Measurements from ENCODE around the gene ADGB.

DNA sequence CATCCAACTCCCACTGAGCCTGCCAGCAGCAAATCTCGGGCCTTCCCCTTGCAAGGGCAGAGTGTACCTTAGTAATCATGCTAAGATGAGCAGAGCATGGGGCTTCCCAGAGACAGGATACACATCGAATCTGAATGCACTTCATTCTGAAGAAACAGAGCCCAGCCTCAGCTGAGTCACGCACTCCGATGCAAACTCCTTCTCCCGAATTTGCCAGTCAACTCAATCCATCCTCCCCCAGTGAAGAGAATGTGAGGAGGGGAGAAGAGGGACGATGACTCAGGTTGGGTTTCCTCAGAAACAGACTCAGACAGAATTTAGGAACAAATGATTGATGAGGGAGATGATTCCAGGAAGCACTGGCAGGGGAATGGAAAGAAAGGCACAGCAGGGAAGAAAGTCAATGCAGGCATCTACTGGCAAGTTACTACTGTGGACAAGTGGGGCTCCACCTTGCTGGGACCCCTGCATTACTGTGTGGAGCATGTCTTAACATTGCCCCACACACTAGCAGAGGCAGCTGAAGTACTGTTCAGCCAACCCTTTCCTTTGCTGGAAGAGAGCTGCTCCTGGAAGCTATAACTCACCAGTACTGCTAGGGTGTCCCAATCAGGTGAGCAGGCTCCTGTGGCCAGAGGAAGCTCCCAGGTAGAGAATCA, 251.6 kb downstream of the ADGB start:
- TF ChIP-seq EZH2 (optimal IDR thresholded peaks at IDR 0.05; ENCODE audit: low read depth, low read length): no peak
- TF ChIP-seq, protein P1, sequence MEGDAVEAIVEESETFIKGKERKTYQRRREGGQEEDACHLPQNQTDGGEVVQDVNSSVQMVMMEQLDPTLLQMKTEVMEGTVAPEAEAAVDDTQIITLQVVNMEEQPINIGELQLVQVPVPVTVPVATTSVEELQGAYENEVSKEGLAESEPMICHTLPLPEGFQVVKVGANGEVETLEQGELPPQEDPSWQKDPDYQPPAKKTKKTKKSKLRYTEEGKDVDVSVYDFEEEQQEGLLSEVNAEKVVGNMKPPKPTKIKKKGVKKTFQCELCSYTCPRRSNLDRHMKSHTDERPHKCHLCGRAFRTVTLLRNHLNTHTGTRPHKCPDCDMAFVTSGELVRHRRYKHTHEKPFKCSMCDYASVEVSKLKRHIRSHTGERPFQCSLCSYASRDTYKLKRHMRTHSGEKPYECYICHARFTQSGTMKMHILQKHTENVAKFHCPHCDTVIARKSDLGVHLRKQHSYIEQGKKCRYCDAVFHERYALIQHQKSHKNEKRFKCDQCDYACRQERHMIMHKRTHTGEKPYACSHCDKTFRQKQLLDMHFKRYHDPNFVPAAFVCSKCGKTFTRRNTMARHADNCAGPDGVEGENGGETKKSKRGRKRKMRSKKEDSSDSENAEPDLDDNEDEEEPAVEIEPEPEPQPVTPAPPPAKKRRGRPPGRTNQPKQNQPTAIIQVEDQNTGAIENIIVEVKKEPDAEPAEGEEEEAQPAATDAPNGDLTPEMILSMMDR (IDR thresholded peaks at IDR 0.05; ENCODE audit: low read length): no peak
- no peak for TF ChIP-seq EZH2phosphoT487 (IDR thresholded peaks at IDR 0.05; ENCODE audit: low read length)

Data from MM.1S (cell line).